GM23338 (cell line): ENCODE data around the gene THSD4. TPM values are rescaled to one million over a fixed set of nuclear protein-coding genes. Genes with fewer than 3 reads are reported as not detected.

Experiments used
- ATAC-seq: fragments of 200-7000 bp; cut with Tn5 transposase; 3 replicates; pipeline ENCODE4 v1.9.1; 2020
- DNase-seq: peaks from one replicate; pipeline ENCODE4 v3.0.0-alpha.2; 2015; ENCODE audit warnings: low spot score
- H2AFZ ChIP-seq: fragments of 200-600 bp; sonication (generic); 2 replicates; pipeline ENCODE4 v1.8.0; 2016; ENCODE audit warnings: antibody characterized with exemption, mild to moderate bottlenecking, moderate library complexity
- H3F3A ChIP-seq: fragments of 200-600 bp; sonication (generic); replicated peaks from 2 replicates; pipeline ENCODE4 v1.8.0; 2017; ENCODE audit warnings: antibody characterized with exemption, mixed run types, low read depth
- H3K27ac ChIP-seq: fragments of 200-600 bp; sonication (generic); 2 replicates; pipeline ENCODE4 v1.6.1; 2016; ENCODE audit warnings: low read depth
- H3K27me3 ChIP-seq: fragments of 200-600 bp; sonication (generic); 2 replicates; pipeline ENCODE4 v1.8.0; 2016; ENCODE audit warnings: mild to moderate bottlenecking, mixed run types, moderate library complexity; ENCODE audit not compliant: insufficient read depth
- H3K36me3 ChIP-seq: fragments of 200-600 bp; sonication (generic); 2 replicates; pipeline ENCODE4 v1.8.0; 2016; ENCODE audit warnings: mild to moderate bottlenecking; ENCODE audit not compliant: insufficient read depth
- H3K4me1 ChIP-seq: fragments of 200-600 bp; sonication (generic); 2 replicates; pipeline ENCODE4 v1.8.0; 2016; ENCODE audit warnings: mild to moderate bottlenecking, moderate library complexity; ENCODE audit not compliant: insufficient read depth
- H3K4me2 ChIP-seq: fragments of 200-600 bp; sonication (generic); 2 replicates; pipeline ENCODE4 v1.7.1; 2017; ENCODE audit warnings: mixed run types
- H3K4me3 ChIP-seq: fragments of 200-600 bp; sonication (generic); 2 replicates; pipeline ENCODE4 v1.6.1; 2016; ENCODE audit warnings: mixed run types
- H3K79me2 ChIP-seq: fragments of 200-600 bp; sonication (generic); replicated peaks from 2 replicates; pipeline ENCODE4 v1.8.0; 2017; ENCODE audit warnings: mild to moderate bottlenecking; ENCODE audit not compliant: insufficient read depth
- H3K9me2 ChIP-seq: fragments of 200-600 bp; sonication (generic); 2 replicates; pipeline ENCODE4 v1.8.0; 2017; ENCODE audit not compliant: insufficient read depth
- H4K20me1 ChIP-seq: fragments of 200-600 bp; sonication (generic); replicated peaks from 2 replicates; pipeline ENCODE4 v1.8.0; 2017; ENCODE audit warnings: mild to moderate bottlenecking; ENCODE audit not compliant: insufficient read depth
- H3K27ac Mint-ChIP-seq: 2 replicates; pipeline ENCODE4 v1.8.0; 2020; ENCODE audit warnings: inconsistent platforms, mild to moderate bottlenecking, moderate library complexity, mixed read lengths
- H3K27me3 Mint-ChIP-seq: 3 replicates; pipeline ENCODE4 v1.8.0; 2022; ENCODE audit warnings: low read depth, mild to moderate bottlenecking, moderate library complexity, mixed read lengths, inconsistent platforms; ENCODE audit not compliant: insufficient read depth, poor library complexity
- H3K36me3 Mint-ChIP-seq: 3 replicates; pipeline ENCODE4 v1.8.0; 2021; ENCODE audit warnings: low read depth, mild to moderate bottlenecking, inconsistent platforms, moderate library complexity, mixed read lengths
- H3K4me1 Mint-ChIP-seq: 3 replicates; pipeline ENCODE4 v1.8.0; 2020; ENCODE audit warnings: mild to moderate bottlenecking, inconsistent platforms, mixed read lengths
- H3K4me3 Mint-ChIP-seq: 3 replicates; pipeline ENCODE4 v1.8.0; 2021; ENCODE audit warnings: moderate library complexity, mild to moderate bottlenecking, inconsistent platforms, mixed read lengths
- H3K9me3 Mint-ChIP-seq: 3 replicates; pipeline ENCODE4 v1.8.0; 2020; ENCODE audit warnings: moderate library complexity, mild to moderate bottlenecking, inconsistent platforms, mixed read lengths
- CREB1 ChIP-seq: fragments of 250-450 bp; sonication (Bioruptor Pico); IDR thresholded peaks from 2 replicates; pipeline ENCODE4 v1.5.0; 2020; ENCODE audit warnings: low read depth, mild to moderate bottlenecking, moderate library complexity
- CTCF ChIP-seq, 2 experiments: fragments of 200-600 bp in 1 of 2; sonication (generic) in 1 of 2; conservative IDR thresholded peaks; 2 replicates each; pipeline versions ENCODE4 v1.5.1 to v1.6.1; 2016 to 2017; ENCODE audit warnings: antibody characterized with exemption in 2 of 2, low read depth in 2 of 2, mild to moderate bottlenecking in 2 of 2, moderate library complexity in 1 of 2
- ETS1 ChIP-seq: IDR thresholded peaks from 2 replicates; pipeline ENCODE4 v1.6.1; 2016; ENCODE audit warnings: antibody characterized with exemption
- EZH2 ChIP-seq: fragments of 200-600 bp; sonication (generic); IDR thresholded peaks from one replicate; pipeline ENCODE4 v1.8.0; 2017; ENCODE audit warnings: antibody characterized with exemption, mild to moderate bottlenecking, low read depth; ENCODE audit not compliant: unreplicated experiment
- EZH2phosphoT487 ChIP-seq: fragments of 200-600 bp; sonication (generic); IDR thresholded peaks from one replicate; pipeline ENCODE4 v1.8.1; 2018; ENCODE audit warnings: antibody characterized with exemption; ENCODE audit not compliant: unreplicated experiment
- JUNB ChIP-seq: IDR thresholded peaks from one replicate; pipeline ENCODE4 v1.6.1; 2016; ENCODE audit warnings: antibody characterized with exemption; ENCODE audit not compliant: unreplicated experiment
- NANOG ChIP-seq: IDR thresholded peaks from 2 replicates; pipeline ENCODE4 v1.6.1; 2016; ENCODE audit warnings: antibody characterized with exemption, borderline replicate concordance
- POLR2AphosphoS5 ChIP-seq: IDR thresholded peaks from 2 replicates; pipeline ENCODE4 v1.6.1; 2016; ENCODE audit warnings: antibody characterized with exemption, low read depth
- REST ChIP-seq: IDR thresholded peaks from one replicate; pipeline ENCODE4 v1.6.1; 2018; ENCODE audit warnings: antibody characterized with exemption; ENCODE audit not compliant: unreplicated experiment
- STAT1 ChIP-seq: IDR thresholded peaks from one replicate; pipeline ENCODE4 v1.6.1; 2016; ENCODE audit warnings: antibody characterized with exemption; ENCODE audit not compliant: unreplicated experiment
- ZNF114 ChIP-seq: fragments of 250-450 bp; sonication (Bioruptor Pico); IDR thresholded peaks from 2 replicates; pipeline ENCODE4 v1.5.0; 2020; ENCODE audit warnings: mild to moderate bottlenecking, moderate library complexity
- ZNF331 ChIP-seq: fragments of 250-450 bp; sonication (Bioruptor Pico); IDR thresholded peaks from 2 replicates; pipeline ENCODE4 v1.5.0; 2020; ENCODE audit warnings: low read depth, mild to moderate bottlenecking, moderate library complexity
- ZNF462 ChIP-seq: fragments of 250-450 bp; sonication (Bioruptor Pico); IDR thresholded peaks from 2 replicates; pipeline ENCODE4 v1.5.0; 2020; ENCODE audit warnings: mild to moderate bottlenecking, moderate library complexity
- polyA plus RNA-seq: library from polyadenylated mRNA; unstranded; fragments of >200 nt; fragmentation: Nextera tagmentation; extraction: Ambion mirVana; gene quantifications from 2 replicates; pipeline ENCODE4 v1.2.1, GENCODE V29; 2016
- total RNA-seq: library from RNA; depleted of rRNA; stranded (reverse); fragments of >200 nt; shearing (Covaris generic); gene quantifications from 2 replicates; pipeline ENCODE4 v1.2.3, GENCODE V29; 2014

THSD4 gene
- total and polyA plus RNA-seq, 2 experiments from 2014 or later: 2.0 to 7.4 TPM

DNA sequence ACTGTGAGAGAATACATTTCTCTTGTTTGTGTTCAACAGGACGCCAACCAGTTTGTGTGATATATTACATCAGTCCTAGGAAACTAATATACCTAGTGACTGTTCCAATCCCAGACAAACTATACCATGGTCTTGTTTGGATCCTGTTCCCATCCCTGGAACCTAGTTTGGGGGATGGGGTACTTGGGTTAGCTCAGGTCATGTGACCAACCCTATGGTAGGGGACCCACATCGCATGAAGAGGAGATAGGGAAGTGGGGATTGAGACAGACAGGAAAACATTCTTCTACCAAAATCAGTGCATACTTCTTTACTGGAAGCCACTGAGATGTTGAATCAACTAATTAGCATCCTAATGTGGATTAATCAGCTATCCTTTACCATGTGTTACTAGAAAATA lies 146.1 kb downstream of the THSD4 start (continued):
- TF ChIP-seq REST: no peak
- TF ChIP-seq STAT1: no peak
- no peak for TF ChIP-seq CREB1
- no peak for TF ChIP-seq ZNF331 (CRISPR knock-in tag)

- H3K36me3 Mint-ChIP-seq: peaks cover 53% of the 10 kb centered on the region
- H3K4me1 Mint-ChIP-seq: peaks cover 7% of the 10 kb centered on the region
- Histone ChIP-seq H3K27me3 (no peaks in the 10 kb centered on the region), H3F3A (no peaks in the 10 kb centered on the region), H3K4me3 (no peak overlapping the region), H4K20me1 (no peaks in the 10 kb centered on the region), H3K27ac (peak overlapping the region; percentile 51; the same call in 1 of the 2 replicates), H3K36me3 (no peaks in the 10 kb centered on the region; the same call in 1 of the 2 replicates), H3K4me1 (0 out of 2 replicates have a peak, but pooled peaks cover 8% of the 10 kb centered on the region), H3K79me2 (no peaks in the 10 kb centered on the region), H2AFZ (no peak overlapping the region), H3K4me2 (no peak overlapping the region), H3K9me2 (no peaks in the 10 kb centered on the region; the same call in 1 of the 2 replicates)
- H3K9me3 Mint-ChIP-seq: peaks cover 28% of the 10 kb centered on the region
- no peak overlapping the region for H3K4me3 Mint-ChIP-seq
- TF ChIP-seq CTCF (conservative IDR thresholded peaks at IDR 0.05; ENCODE audit: low read depth in 2 of 2) (no peak), NANOG (no peak), STAT1 (no peak), ZNF114 (CRISPR knock-in tag) (no peak), JUNB (no peak), ETS1 (no peak), CREB1 (no peak), POLR2AphosphoS5 (no peak), ZNF462 (no peak), EZH2 (no peak), EZH2phosphoT487 (no peak)
- H3K27ac Mint-ChIP-seq: no peak overlapping the region
- DNase-seq (no peak), ATAC-seq (no peak)
- H3K27me3 Mint-ChIP-seq: peaks cover 5% of the 10 kb centered on the region
These were observed 146.6 kb downstream of the THSD4 start for GRCh38 chr15:71261909-71262308.
